Measurements from ENCODE around the gene ZC3H8.

DNA sequence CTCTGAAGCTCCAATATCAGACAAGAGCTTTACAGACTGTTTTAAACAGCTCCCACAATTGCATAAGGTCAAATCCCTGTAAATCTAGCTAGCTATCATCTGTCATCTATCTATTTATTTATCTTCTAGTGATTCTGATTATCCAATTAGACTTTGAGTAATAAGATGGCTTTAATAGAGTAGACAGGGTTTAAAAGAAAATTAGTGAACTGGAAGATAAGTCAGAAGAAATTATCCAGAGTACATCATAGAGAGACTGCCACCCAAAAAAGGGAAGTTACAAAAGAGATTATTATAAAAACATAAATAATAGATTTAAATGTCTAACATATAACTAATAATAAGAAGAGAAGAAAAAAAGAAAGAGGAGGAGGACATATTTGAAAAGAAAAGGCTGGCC, 8.0 kb upstream of the ZC3H8 start:
- TF ChIP-seq, protein P1, sequence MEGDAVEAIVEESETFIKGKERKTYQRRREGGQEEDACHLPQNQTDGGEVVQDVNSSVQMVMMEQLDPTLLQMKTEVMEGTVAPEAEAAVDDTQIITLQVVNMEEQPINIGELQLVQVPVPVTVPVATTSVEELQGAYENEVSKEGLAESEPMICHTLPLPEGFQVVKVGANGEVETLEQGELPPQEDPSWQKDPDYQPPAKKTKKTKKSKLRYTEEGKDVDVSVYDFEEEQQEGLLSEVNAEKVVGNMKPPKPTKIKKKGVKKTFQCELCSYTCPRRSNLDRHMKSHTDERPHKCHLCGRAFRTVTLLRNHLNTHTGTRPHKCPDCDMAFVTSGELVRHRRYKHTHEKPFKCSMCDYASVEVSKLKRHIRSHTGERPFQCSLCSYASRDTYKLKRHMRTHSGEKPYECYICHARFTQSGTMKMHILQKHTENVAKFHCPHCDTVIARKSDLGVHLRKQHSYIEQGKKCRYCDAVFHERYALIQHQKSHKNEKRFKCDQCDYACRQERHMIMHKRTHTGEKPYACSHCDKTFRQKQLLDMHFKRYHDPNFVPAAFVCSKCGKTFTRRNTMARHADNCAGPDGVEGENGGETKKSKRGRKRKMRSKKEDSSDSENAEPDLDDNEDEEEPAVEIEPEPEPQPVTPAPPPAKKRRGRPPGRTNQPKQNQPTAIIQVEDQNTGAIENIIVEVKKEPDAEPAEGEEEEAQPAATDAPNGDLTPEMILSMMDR (IDR thresholded peaks at IDR 0.05) = no peak
- no peak for TF ChIP-seq POLR2A (IDR thresholded peaks at IDR 0.05)
